Fibroblast of the aortic adventitia (primary cell): Measurements from ENCODE around the gene DOCK2. TPM values are rescaled to one million over a fixed set of nuclear protein-coding genes. Genes with fewer than 3 reads are reported as not detected.
A peak's percentile ranks its signal among the peaks of the same experiment; 100 is the strongest.

Source experiments
- DNase-seq: peaks from one replicate; pipeline ENCODE4 v3.0.0-alpha.2; 2010; ENCODE audit warnings: low read depth
- H3K4me3 ChIP-seq: 2 replicates; pipeline ENCODE4 v1.5.1; 2011; ENCODE audit warnings: low read depth, mild to moderate bottlenecking, control low read depth, low read length, moderate library complexity
- CTCF ChIP-seq: IDR thresholded peaks from 2 replicates; pipeline ENCODE4 v1.5.1; 2011; ENCODE audit warnings: mild to moderate bottlenecking, low read length, control low read depth, inconsistent platforms; ENCODE audit not compliant: insufficient read depth
- total RNA-seq: library from RNA; depleted of rRNA; stranded (reverse); fragments of >200 nt; gene quantifications from 2 replicates; pipeline ENCODE4 v1.2.3, GENCODE V29; 2012; ENCODE audit warnings: low replicate concordance

DOCK2 gene
- total RNA-seq, 1 donor, result 4.6 TPM

- no peak overlapping the region for H3K4me3 ChIP-seq
- TF ChIP-seq CTCF, result no peak
- peak; percentile 59 for DNase-seq
Observed at GRCh38 chr5:169788168-169788567, 151.1 kb downstream of the DOCK2 start.

GRCh38 chr5:169789417-169789940 lies 152.4 kb downstream of the DOCK2 start:
- DNase-seq, result no peak
- TF ChIP-seq CTCF, result no peak

GRCh38 chr5:169791251-169791650 lies 154.2 kb downstream of the DOCK2 start:
- TF ChIP-seq CTCF, result no peak
- no peak overlapping the region for H3K4me3 ChIP-seq
- no peak for DNase-seq

More at GRCh38 chr5:169789417-169789940, 152.4 kb downstream of the DOCK2 start:
- no peak overlapping the region for H3K4me3 ChIP-seq

GRCh38 chr5:169795338-169795737 lies 158.3 kb downstream of the DOCK2 start:
- no peak for DNase-seq
- H3K4me3 ChIP-seq, result no peak overlapping the region
- TF ChIP-seq CTCF, result no peak

GRCh38 chr5:169796731-169797130 lies 159.7 kb downstream of the DOCK2 start:
- TF ChIP-seq CTCF, result no peak
- DNase-seq, result no peak
- H3K4me3 ChIP-seq, result no peak overlapping the region

GRCh38 chr5:169797577-169797976 lies 160.5 kb downstream of the DOCK2 start:
- no peak overlapping the region for H3K4me3 ChIP-seq
- no peak for TF ChIP-seq CTCF
- DNase-seq, result no peak

GRCh38 chr5:169798438-169798837 lies 161.4 kb downstream of the DOCK2 start:
- no peak for DNase-seq
- no peak for TF ChIP-seq CTCF
- H3K4me3 ChIP-seq, result no peak overlapping the region
